KMS-11 (cell line): ENCODE data around the gene TMEM187.
A peak's percentile ranks its signal among the peaks of the same experiment; 100 is the strongest.

Experiments
- H2AFZ ChIP-seq: fragments of 200-600 bp; sonication (generic); 2 replicates; pipeline ENCODE4 v1.6.1; 2016; ENCODE audit warnings: antibody characterized with exemption, mixed run types, low read depth
- H3K27ac ChIP-seq: fragments of 200-600 bp; sonication (generic); 2 replicates; pipeline ENCODE4 v1.6.1; 2016; ENCODE audit warnings: mild to moderate bottlenecking, mixed run types
- H3K27me3 ChIP-seq: fragments of 200-600 bp; sonication (generic); 2 replicates; pipeline ENCODE4 v1.6.1; 2017; ENCODE audit warnings: mild to moderate bottlenecking, low read depth, mixed run types, moderate library complexity; ENCODE audit not compliant: insufficient read depth
- H3K36me3 ChIP-seq: fragments of 200-600 bp; sonication (generic); 2 replicates; pipeline ENCODE4 v1.6.1; 2017; ENCODE audit warnings: mild to moderate bottlenecking, mixed run types; ENCODE audit not compliant: insufficient read depth
- H3K4me1 ChIP-seq: fragments of 200-600 bp; sonication (generic); 2 replicates; pipeline ENCODE4 v1.6.1; 2016; ENCODE audit warnings: mild to moderate bottlenecking, low read depth, mixed run types; ENCODE audit not compliant: poor library complexity, severe bottlenecking
- H3K4me2 ChIP-seq: fragments of 200-600 bp; sonication (generic); 2 replicates; pipeline ENCODE4 v1.7.0; 2016; ENCODE audit warnings: mild to moderate bottlenecking, mixed run types
- H3K4me3 ChIP-seq: fragments of 200-600 bp; sonication (generic); IDR thresholded peaks from 2 replicates; pipeline ENCODE4 v1.6.1; 2017; ENCODE audit warnings: low read depth, low read length, mixed read lengths; ENCODE audit not compliant: insufficient read depth
- H3K79me2 ChIP-seq: fragments of 200-600 bp; sonication (generic); 2 replicates; pipeline ENCODE4 v1.6.1; 2016; ENCODE audit warnings: low read depth, mixed run types; ENCODE audit not compliant: insufficient read depth
- H3K9ac ChIP-seq: fragments of 200-600 bp; sonication (generic); 2 replicates; pipeline ENCODE4 v1.6.1; 2016; ENCODE audit warnings: mild to moderate bottlenecking, mixed run types
- H4K20me1 ChIP-seq: fragments of 200-600 bp; sonication (generic); 2 replicates; pipeline ENCODE4 v1.6.1; 2016; ENCODE audit warnings: mild to moderate bottlenecking, mixed run types; ENCODE audit not compliant: insufficient read depth
- TF ChIP-seq, protein P1 (sequence below): fragments of 200-600 bp; sonication (generic); conservative IDR thresholded peaks from 2 replicates; pipeline ENCODE4 v1.6.1; 2017; ENCODE audit warnings: low read depth, mild to moderate bottlenecking, antibody characterized with exemption, low read length, moderate library complexity, mixed read lengths

The TMEM187 gene

DNA sequence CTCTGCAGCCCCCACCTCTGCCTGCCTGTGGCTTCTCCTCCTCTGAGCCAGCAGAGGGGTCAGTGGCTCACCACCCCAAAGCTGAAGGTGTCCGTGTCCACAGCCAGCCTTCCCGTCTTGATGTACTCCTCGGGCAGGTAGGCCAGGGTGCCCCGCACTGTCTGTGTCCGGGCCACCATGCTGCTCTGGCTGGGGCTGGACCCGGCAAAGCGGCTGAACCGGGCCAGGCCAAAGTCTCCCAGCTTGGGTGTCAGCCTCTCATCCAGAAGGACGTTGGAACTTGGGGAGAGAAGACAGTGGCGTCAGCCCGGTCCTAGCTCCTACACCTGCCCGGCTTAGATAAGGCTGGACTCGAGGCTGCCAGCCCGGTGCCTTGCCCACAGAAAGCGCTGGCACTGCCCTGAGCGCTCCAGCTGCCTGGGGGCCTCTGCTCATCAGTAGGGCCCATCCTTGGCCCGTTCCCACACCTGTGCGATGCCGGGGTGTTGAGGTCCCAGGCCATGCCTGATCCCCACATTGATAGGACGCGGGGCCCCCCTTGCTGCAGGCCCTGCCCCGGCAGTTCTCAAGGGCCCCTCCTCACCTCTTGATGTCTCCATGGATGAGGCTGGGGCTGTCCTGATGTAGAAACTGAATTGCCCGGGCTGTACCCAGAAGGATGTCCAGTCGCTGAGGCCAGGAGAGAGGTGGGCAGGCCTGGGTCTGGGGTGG is 44.0 kb downstream of the TMEM187 start:
- no peak overlapping the region for H2AFZ ChIP-seq
- 0 out of 2 replicates have a peak, but pooled peaks cover 5% of the 10 kb centered on the region for H3K36me3 ChIP-seq
- H3K9ac ChIP-seq = no peak overlapping the region
- no peak overlapping the region for H3K27ac ChIP-seq
- no peaks in the 10 kb centered on the region for H3K27me3 ChIP-seq
- no peak overlapping the region for H3K4me3 ChIP-seq
- peaks cover 21% of the 10 kb centered on the region for H3K4me1 ChIP-seq
- H4K20me1 ChIP-seq = no peaks in the 10 kb centered on the region
- TF ChIP-seq, protein P1, sequence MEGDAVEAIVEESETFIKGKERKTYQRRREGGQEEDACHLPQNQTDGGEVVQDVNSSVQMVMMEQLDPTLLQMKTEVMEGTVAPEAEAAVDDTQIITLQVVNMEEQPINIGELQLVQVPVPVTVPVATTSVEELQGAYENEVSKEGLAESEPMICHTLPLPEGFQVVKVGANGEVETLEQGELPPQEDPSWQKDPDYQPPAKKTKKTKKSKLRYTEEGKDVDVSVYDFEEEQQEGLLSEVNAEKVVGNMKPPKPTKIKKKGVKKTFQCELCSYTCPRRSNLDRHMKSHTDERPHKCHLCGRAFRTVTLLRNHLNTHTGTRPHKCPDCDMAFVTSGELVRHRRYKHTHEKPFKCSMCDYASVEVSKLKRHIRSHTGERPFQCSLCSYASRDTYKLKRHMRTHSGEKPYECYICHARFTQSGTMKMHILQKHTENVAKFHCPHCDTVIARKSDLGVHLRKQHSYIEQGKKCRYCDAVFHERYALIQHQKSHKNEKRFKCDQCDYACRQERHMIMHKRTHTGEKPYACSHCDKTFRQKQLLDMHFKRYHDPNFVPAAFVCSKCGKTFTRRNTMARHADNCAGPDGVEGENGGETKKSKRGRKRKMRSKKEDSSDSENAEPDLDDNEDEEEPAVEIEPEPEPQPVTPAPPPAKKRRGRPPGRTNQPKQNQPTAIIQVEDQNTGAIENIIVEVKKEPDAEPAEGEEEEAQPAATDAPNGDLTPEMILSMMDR = no peak
- H3K79me2 ChIP-seq = peaks cover 36% of the 10 kb centered on the region
- H3K4me2 ChIP-seq = no peak overlapping the region; the same call in 1 of the 2 replicates

GRCh38 chrX:154017766-154018517 is 45.4 kb downstream of the TMEM187 start:
- peaks cover 36% of the 10 kb centered on the region for H3K79me2 ChIP-seq
- no peaks in the 10 kb centered on the region for H3K27me3 ChIP-seq
- peak overlapping the region; percentile 47 for H3K4me2 ChIP-seq
- no peak overlapping the region for H2AFZ ChIP-seq
- TF ChIP-seq, protein P1 = no peak
- H3K27ac ChIP-seq = peak overlapping the region; percentile 73; the same call in 1 of the 2 replicates
- H3K4me3 ChIP-seq = no peak overlapping the region
- peaks cover 21% of the 10 kb centered on the region for H3K4me1 ChIP-seq
- peak overlapping the region; percentile 93; the same call in 1 of the 2 replicates for H3K9ac ChIP-seq
- 0 out of 2 replicates have a peak, but pooled peaks cover 5% of the 10 kb centered on the region for H3K36me3 ChIP-seq
- H4K20me1 ChIP-seq = no peaks in the 10 kb centered on the region

GRCh38 chrX:154018518-154019060 is 46.0 kb downstream of the TMEM187 start:
- H3K4me3 ChIP-seq = no peak overlapping the region

GRCh38 chrX:154019061-154019621 is 46.6 kb downstream of the TMEM187 start:
- peak overlapping the region; percentile 47; the same call in 1 of the 2 replicates for H3K4me2 ChIP-seq
- H3K79me2 ChIP-seq = peaks cover 36% of the 10 kb centered on the region
- peak overlapping the region; percentile 73 for H3K27ac ChIP-seq
- peaks cover 12% of the 10 kb centered on the region for H3K4me1 ChIP-seq
- no peak overlapping the region; the same call in 1 of the 2 replicates for H2AFZ ChIP-seq
- TF ChIP-seq, protein P1 = no peak
- H3K36me3 ChIP-seq = no peaks in the 10 kb centered on the region
- H3K4me3 ChIP-seq = no peak overlapping the region
- H3K27me3 ChIP-seq = no peaks in the 10 kb centered on the region
- no peaks in the 10 kb centered on the region for H4K20me1 ChIP-seq
- peak overlapping the region; percentile 93 for H3K9ac ChIP-seq

More at GRCh38 chrX:154018518-154019060, 46.0 kb downstream of the TMEM187 start:
- Histone ChIP-seq H3K4me2 (peak overlapping the region; percentile 47), H3K36me3 (0 out of 2 replicates have a peak, but pooled peaks cover 2% of the 10 kb centered on the region), H3K4me1 (peaks cover 16% of the 10 kb centered on the region), H3K79me2 (peaks cover 36% of the 10 kb centered on the region), H3K27ac (peak overlapping the region; percentile 73), H3K27me3 (no peaks in the 10 kb centered on the region), H4K20me1 (no peaks in the 10 kb centered on the region), H2AFZ (no peak overlapping the region), H3K9ac (peak overlapping the region; percentile 93)
- TF ChIP-seq, protein P1 = no peak
